Measurements from ENCODE around the gene NPR1.

The NPR1 gene

GRCh38 chr1:153677718-153678518 is 570 bp upstream of the NPR1 start:
- DNase-seq (ENCODE audit: insufficient read length, low spot score) = peak; percentile 69
- FAIRE-seq = peak; percentile 93

- DNase-seq (ENCODE audit: insufficient read length, low spot score) = no peak
- no peak for FAIRE-seq
These were observed 1.0 kb downstream of the NPR1 start for GRCh38 chr1:153679337-153680119.

GRCh38 chr1:153680120-153680403 is 1.6 kb downstream of the NPR1 start:
- FAIRE-seq (no peak), DNase-seq (ENCODE audit: insufficient read length, low spot score) (no peak)

GRCh38 chr1:153682730-153683129 is 4.2 kb downstream of the NPR1 start:
- no peak for DNase-seq (ENCODE audit: insufficient read length, low spot score)
- no peak for FAIRE-seq

GRCh38 chr1:153683854-153684253 is 5.4 kb downstream of the NPR1 start:
- DNase-seq (ENCODE audit: insufficient read length, low spot score) (no peak), FAIRE-seq (no peak)

GRCh38 chr1:153684892-153685291 is 6.4 kb downstream of the NPR1 start:
- FAIRE-seq (no peak), DNase-seq (ENCODE audit: insufficient read length, low spot score) (no peak)

- FAIRE-seq (no peak), DNase-seq (ENCODE audit: insufficient read length, low spot score) (no peak)
These were observed 7.3 kb downstream of the NPR1 start for GRCh38 chr1:153685544-153686340.

- no peak for DNase-seq (ENCODE audit: insufficient read length, low spot score)
- FAIRE-seq = no peak
These were observed 9.0 kb downstream of the NPR1 start for GRCh38 chr1:153687346-153688125.

GRCh38 chr1:153688276-153688675 is 9.8 kb downstream of the NPR1 start:
- no peak for FAIRE-seq
- no peak for DNase-seq (ENCODE audit: insufficient read length, low spot score)

GRCh38 chr1:153688736-153689328 is 10.3 kb downstream of the NPR1 start:
- DNase-seq (ENCODE audit: insufficient read length, low spot score) (no peak), FAIRE-seq (no peak)

- no peak for DNase-seq (ENCODE audit: insufficient read length, low spot score)
- no peak for FAIRE-seq
These were observed 15.0 kb downstream of the NPR1 start for GRCh38 chr1:153693466-153693865.

GRCh38 chr1:153696741-153697140 is 18.3 kb downstream of the NPR1 start:
- DNase-seq (ENCODE audit: insufficient read length, low spot score) (no peak), FAIRE-seq (no peak)

GRCh38 chr1:153697191-153698019 is 18.9 kb downstream of the NPR1 start:
- FAIRE-seq = no peak
- no peak for DNase-seq (ENCODE audit: insufficient read length, low spot score)

- peak; percentile 14 for FAIRE-seq
These were observed 19.8 kb downstream of the NPR1 start for GRCh38 chr1:153698020-153698922.

GRCh38 chr1:153698923-153699714 is 20.6 kb downstream of the NPR1 start:
- no peak for FAIRE-seq

More at GRCh38 chr1:153698020-153698922, 19.8 kb downstream of the NPR1 start:
- DNase-seq (ENCODE audit: insufficient read length, low spot score) = no peak

GRCh38 chr1:153699768-153700167 is 21.3 kb downstream of the NPR1 start:
- no peak for FAIRE-seq

More at GRCh38 chr1:153698923-153699714, 20.6 kb downstream of the NPR1 start:
- DNase-seq (ENCODE audit: insufficient read length, low spot score) = no peak

GRCh38 chr1:153705484-153705883 is 27.0 kb downstream of the NPR1 start:
- no peak for DNase-seq (ENCODE audit: insufficient read length, low spot score)
- no peak for FAIRE-seq

More at GRCh38 chr1:153699768-153700167, 21.3 kb downstream of the NPR1 start:
- no peak for DNase-seq (ENCODE audit: insufficient read length, low spot score)
